Measurements from ENCODE around the gene ELP5. TPM values are rescaled to one million over a fixed set of nuclear protein-coding genes. Genes with fewer than 3 reads are reported as not detected.

Gene ELP5
- total RNA-seq, 1 donor, result 35.6 TPM

- no peak for DNase-seq (ENCODE audit: low read depth)
- H3K4me3 ChIP-seq (ENCODE audit: low read depth, low read length), result peak overlapping the region; percentile 89
- TF ChIP-seq CTCF (IDR thresholded peaks at IDR 0.05; ENCODE audit: insufficient read depth, low read length), result no peak
Observed at GRCh38 chr17:7249830-7250229, 2.2 kb upstream of the ELP5 start.

GRCh38 chr17:7250695-7251627 lies 1.1 kb upstream of the ELP5 start:
- H3K4me3 ChIP-seq (ENCODE audit: low read depth, low read length), result peak overlapping the region; percentile 89
- DNase-seq (ENCODE audit: low read depth), result no peak
- no peak for TF ChIP-seq CTCF (IDR thresholded peaks at IDR 0.05; ENCODE audit: insufficient read depth, low read length)

GRCh38 chr17:7251661-7252175 lies 297 bp upstream of the ELP5 start, which contains the start of gene CTDNEP1:
CTDNEP1 (minus strand) TSS chr17:7251734; CDS start chr17:7251296, 438 bp downstream.
- H3K4me3 ChIP-seq (ENCODE audit: low read depth, low read length), result peak within 1 kb of the TSS; percentile 89
- DNase-seq (ENCODE audit: low read depth), result peak; percentile 100
- no peak for TF ChIP-seq CTCF (IDR thresholded peaks at IDR 0.05; ENCODE audit: insufficient read depth, low read length)

- no peak for TF ChIP-seq CTCF (IDR thresholded peaks at IDR 0.05; ENCODE audit: insufficient read depth, low read length)
- peak overlapping the region; percentile 82 for H3K4me3 ChIP-seq (ENCODE audit: low read depth, low read length)
- no peak for DNase-seq (ENCODE audit: low read depth)
Observed at GRCh38 chr17:7253082-7253481, 1.1 kb downstream of the ELP5 start.

- no peak for TF ChIP-seq CTCF (IDR thresholded peaks at IDR 0.05; ENCODE audit: insufficient read depth, low read length)
- H3K4me3 ChIP-seq (ENCODE audit: low read depth, low read length), result no peak overlapping the region
- no peak for DNase-seq (ENCODE audit: low read depth)
Observed at GRCh38 chr17:7254511-7254910, 2.5 kb downstream of the ELP5 start.

GRCh38 chr17:7256766-7257456 lies 4.9 kb downstream of the ELP5 start:
- DNase-seq (ENCODE audit: low read depth), result no peak
- TF ChIP-seq CTCF (IDR thresholded peaks at IDR 0.05; ENCODE audit: insufficient read depth, low read length), result no peak
- no peak overlapping the region for H3K4me3 ChIP-seq (ENCODE audit: low read depth, low read length)

Data from fibroblast of the aortic adventitia (primary cell).